OCI-LY1 (cell line): ENCODE data around the gene CAPN3.

Source experiments
- EZH2 ChIP-seq: fragments of 200-600 bp; sonication (generic), shearing (Covaris generic); IDR thresholded peaks from 2 replicates; pipeline ENCODE4 v1.8.0; 2017; ENCODE audit warnings: borderline replicate concordance, mixed run types, mild to moderate bottlenecking, antibody characterized with exemption, low read length, moderate library complexity, mixed read lengths
- TF ChIP-seq, protein P1 (sequence below): fragments of 200-600 bp; sonication (generic), shearing (Covaris generic); IDR thresholded peaks from 2 replicates; pipeline ENCODE4 v1.5.1; 2017; ENCODE audit warnings: mild to moderate bottlenecking, antibody characterized with exemption, low read length, moderate library complexity, mixed read lengths

- TF ChIP-seq, protein P1, sequence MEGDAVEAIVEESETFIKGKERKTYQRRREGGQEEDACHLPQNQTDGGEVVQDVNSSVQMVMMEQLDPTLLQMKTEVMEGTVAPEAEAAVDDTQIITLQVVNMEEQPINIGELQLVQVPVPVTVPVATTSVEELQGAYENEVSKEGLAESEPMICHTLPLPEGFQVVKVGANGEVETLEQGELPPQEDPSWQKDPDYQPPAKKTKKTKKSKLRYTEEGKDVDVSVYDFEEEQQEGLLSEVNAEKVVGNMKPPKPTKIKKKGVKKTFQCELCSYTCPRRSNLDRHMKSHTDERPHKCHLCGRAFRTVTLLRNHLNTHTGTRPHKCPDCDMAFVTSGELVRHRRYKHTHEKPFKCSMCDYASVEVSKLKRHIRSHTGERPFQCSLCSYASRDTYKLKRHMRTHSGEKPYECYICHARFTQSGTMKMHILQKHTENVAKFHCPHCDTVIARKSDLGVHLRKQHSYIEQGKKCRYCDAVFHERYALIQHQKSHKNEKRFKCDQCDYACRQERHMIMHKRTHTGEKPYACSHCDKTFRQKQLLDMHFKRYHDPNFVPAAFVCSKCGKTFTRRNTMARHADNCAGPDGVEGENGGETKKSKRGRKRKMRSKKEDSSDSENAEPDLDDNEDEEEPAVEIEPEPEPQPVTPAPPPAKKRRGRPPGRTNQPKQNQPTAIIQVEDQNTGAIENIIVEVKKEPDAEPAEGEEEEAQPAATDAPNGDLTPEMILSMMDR = no peak
- no peak for TF ChIP-seq EZH2
These were observed 1.2 kb upstream of the CAPN3 start for GRCh38 chr15:42358141-42358540.
